ENCODE results near the gene NEK7. TPM values are rescaled to one million over a fixed set of nuclear protein-coding genes. Genes with fewer than 3 reads are reported as not detected.

NEK7 gene
- total RNA-seq, 1 donor from 2014 or later: 40.3 TPM

DNA sequence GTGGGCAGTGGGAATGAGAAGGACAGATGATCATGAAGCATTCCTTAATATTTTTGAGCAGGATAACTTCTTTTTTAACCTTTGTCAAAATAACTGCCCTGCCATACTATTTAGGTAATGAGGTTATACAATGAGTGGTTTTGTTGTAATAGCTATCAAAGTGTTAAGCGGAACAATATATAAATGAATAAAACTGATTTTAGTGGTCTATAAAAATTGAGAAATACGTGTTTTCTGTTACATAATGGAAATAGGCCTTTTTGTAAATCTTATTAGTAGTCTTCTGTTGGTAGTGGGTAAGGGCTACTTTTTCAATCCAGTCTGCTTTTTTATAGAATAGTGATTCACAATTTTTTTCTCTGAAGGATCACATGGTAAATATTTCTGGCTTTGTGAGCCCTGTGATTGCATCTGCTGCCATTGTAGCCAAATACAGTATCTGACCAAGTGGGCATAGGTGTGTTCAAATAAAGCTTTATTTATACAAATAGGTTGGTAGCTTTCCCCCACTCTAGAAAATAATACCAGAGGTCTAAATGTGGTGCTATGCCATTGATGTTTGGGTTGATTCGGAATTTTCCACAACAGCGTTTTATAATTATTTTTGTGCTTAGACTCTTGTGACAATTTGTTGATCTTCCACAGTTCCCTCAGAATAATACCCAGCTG is 4.3 kb downstream of the NEK7 start:
- DNase-seq (ENCODE audit: low read depth): no peak
- Histone ChIP-seq H3K27me3 (ENCODE audit: control insufficient read depth, insufficient read depth, low read length) (no peaks in the 10 kb centered on the region), H3K4me3 (ENCODE audit: low read depth, low read length) (no peak overlapping the region), H3K36me3 (ENCODE audit: control insufficient read depth, insufficient read depth, low read length) (peaks cover 1% of the 10 kb centered on the region)
- FAIRE-seq: no peak
- TF ChIP-seq, protein P1, sequence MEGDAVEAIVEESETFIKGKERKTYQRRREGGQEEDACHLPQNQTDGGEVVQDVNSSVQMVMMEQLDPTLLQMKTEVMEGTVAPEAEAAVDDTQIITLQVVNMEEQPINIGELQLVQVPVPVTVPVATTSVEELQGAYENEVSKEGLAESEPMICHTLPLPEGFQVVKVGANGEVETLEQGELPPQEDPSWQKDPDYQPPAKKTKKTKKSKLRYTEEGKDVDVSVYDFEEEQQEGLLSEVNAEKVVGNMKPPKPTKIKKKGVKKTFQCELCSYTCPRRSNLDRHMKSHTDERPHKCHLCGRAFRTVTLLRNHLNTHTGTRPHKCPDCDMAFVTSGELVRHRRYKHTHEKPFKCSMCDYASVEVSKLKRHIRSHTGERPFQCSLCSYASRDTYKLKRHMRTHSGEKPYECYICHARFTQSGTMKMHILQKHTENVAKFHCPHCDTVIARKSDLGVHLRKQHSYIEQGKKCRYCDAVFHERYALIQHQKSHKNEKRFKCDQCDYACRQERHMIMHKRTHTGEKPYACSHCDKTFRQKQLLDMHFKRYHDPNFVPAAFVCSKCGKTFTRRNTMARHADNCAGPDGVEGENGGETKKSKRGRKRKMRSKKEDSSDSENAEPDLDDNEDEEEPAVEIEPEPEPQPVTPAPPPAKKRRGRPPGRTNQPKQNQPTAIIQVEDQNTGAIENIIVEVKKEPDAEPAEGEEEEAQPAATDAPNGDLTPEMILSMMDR (IDR thresholded peaks at IDR 0.05; ENCODE audit: insufficient read depth, low read length, severe bottlenecking): no peak

DNA sequence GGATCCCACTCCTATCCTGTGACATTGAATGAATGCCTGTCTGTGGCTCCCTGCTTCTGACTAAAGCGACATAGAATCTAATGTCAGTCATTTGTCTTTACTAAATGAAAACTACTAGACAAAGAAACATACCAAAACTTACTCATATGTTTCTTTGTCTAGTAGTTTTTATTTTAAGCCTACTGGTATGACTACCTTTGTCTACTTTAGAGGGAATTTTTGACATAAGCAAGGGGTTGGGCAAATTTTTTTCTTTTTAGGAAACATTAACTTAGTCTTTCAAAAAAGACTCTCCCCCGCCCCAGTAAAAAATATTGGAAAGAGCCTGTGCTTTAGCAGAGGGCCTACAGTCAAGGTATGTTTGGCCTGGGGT is 4.9 kb downstream of the NEK7 start:
- no peak overlapping the region for H3K4me3 ChIP-seq (ENCODE audit: low read depth, low read length)
- DNase-seq (ENCODE audit: low read depth) (no peak), FAIRE-seq (no peak)
- no peaks in the 10 kb centered on the region for H3K27me3 ChIP-seq (ENCODE audit: control insufficient read depth, insufficient read depth, low read length)
- TF ChIP-seq, protein P1 (IDR thresholded peaks at IDR 0.05; ENCODE audit: insufficient read depth, low read length, severe bottlenecking): no peak
- H3K36me3 ChIP-seq (ENCODE audit: control insufficient read depth, insufficient read depth, low read length): peaks cover 1% of the 10 kb centered on the region

DNA sequence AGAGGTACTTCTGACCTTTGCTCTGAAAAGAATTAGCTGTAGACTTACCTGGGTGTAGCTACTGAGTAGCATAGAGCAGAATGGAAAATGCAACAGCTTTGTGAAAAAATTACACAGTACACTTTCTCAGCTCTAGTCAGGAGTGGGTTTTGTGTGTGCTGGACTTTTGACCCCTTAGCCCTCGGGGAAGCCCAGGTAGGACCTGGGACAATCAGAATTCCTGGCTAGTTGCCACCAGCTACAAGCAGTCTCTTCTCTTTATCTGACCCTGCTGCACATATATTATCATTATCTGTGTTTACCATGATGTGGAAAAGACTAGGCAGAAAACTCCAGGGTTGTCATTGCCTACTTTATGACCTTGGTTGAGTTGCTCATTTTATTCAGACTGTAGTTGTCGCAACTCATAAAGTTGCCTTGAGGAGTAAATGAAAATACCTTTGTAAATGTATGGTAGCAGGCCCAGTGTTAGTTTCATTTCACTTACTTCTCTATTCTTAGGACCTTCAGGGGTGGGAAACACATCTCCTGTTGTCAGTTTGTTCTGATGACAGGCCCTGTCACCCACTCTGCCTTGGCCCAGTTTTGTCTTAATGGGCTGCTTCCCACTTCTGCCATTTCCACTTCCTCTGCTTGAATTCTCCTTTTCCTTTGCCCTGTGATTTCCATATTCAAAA is 5.4 kb downstream of the NEK7 start:
- H3K4me3 ChIP-seq (ENCODE audit: low read depth, low read length): no peak overlapping the region
- H3K36me3 ChIP-seq (ENCODE audit: control insufficient read depth, insufficient read depth, low read length): peaks cover 1% of the 10 kb centered on the region
- H3K27me3 ChIP-seq (ENCODE audit: control insufficient read depth, insufficient read depth, low read length): no peaks in the 10 kb centered on the region
- FAIRE-seq (no peak), DNase-seq (ENCODE audit: low read depth) (no peak)
- TF ChIP-seq, protein P1 (IDR thresholded peaks at IDR 0.05; ENCODE audit: insufficient read depth, low read length, severe bottlenecking): no peak

DNA sequence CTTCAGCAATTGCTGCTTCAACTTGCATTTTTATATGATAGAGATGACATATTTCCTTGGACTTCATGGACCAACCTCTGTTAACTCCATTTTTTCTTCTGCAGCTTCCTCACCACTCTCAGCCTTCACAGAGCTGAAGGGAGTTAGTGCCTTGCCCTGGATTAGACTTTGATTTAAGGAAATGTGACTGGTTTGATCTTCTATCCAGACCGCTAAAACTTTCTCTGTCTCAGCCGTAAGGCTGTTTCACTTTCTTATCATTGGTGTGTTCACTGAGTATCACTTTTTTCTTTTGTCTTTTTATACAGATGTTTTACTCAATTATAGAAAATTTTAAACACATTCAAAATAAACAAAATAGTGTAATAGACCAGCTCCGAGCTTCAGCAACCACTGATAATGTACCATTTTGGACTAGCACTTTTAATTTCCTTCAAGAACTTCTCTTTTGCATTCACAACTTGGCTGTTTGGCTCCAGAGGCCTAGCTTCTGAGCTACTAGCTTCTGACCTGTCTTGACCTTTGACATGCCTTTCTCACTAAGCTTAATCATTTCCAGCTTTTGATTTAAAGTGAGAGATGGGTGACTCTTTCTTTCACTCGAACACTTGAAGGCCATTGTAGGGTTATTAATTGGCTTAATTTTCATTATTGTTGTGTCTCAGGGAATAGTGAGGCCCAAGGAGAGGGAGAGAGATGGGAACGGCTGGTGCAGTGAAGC is 9.3 kb downstream of the NEK7 start:
- Histone ChIP-seq H3K27me3 (ENCODE audit: control insufficient read depth, insufficient read depth, low read length) (no peaks in the 10 kb centered on the region), H3K4me3 (ENCODE audit: low read depth, low read length) (no peak overlapping the region), H3K36me3 (ENCODE audit: control insufficient read depth, insufficient read depth, low read length) (peaks cover 1% of the 10 kb centered on the region)
- TF ChIP-seq, protein P1 (IDR thresholded peaks at IDR 0.05; ENCODE audit: insufficient read depth, low read length, severe bottlenecking): no peak
- FAIRE-seq (no peak), DNase-seq (ENCODE audit: low read depth) (no peak)

DNA sequence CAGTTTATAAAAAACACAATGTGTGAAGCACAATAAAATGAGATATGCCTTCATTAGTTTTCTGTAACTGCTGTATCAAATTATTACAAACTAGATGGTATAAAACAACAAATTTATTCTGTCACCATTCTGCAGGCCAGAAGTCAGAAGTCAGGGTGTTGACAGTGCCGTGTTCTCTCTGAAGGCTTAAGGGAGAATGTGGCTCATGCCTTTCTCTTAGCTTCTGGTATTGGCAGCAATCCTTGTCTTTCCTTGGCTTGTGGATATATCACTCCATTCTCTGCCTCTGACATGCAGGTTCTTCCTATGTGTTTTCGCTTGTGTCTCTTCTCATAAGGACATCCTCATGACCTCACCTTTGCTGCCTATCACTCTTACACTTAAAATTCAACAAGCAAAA is 10.1 kb downstream of the NEK7 start:
- H3K27me3 ChIP-seq (ENCODE audit: control insufficient read depth, insufficient read depth, low read length): no peaks in the 10 kb centered on the region
- DNase-seq (ENCODE audit: low read depth) (no peak), FAIRE-seq (no peak)
- no peak overlapping the region for H3K4me3 ChIP-seq (ENCODE audit: low read depth, low read length)
- TF ChIP-seq, protein P1 (IDR thresholded peaks at IDR 0.05; ENCODE audit: insufficient read depth, low read length, severe bottlenecking): no peak
- peaks cover 1% of the 10 kb centered on the region for H3K36me3 ChIP-seq (ENCODE audit: control insufficient read depth, insufficient read depth, low read length)
